ENCODE measurements around the gene LHFPL6.

Gene LHFPL6

DNA sequence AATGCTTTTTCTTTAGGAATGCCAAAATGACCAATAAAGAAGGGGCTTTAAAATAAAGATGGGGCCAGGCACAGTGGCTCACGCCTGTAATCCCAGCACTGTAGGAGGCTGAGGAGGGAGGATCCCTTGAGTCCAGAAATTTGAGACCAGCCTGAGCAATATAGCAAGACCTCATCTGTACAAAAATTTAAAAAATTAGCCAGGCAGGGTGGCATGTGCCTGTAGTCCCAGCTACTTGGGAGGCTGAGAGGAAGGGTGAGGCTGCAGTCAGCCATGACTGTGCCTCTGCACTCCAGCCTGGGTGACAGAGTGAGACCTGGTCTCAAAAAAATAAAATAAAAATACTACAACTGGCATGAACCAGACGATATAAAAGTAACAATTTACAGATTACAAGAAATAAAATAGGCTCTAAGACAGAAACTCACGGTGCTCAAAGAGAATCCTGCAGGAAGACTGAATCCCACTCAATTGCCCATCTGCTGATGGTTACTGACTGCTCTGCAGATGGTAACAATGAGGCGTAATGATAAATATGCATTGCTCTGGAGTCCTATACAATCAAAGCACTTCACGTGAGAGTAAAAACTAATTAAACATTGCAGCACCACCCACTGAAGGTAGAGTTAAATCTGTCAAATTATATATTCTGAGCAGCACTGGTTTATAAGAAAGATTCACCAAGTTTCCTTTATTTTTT, 93.2 kb downstream of the LHFPL6 start:
- no peak for DNase-seq

DNA sequence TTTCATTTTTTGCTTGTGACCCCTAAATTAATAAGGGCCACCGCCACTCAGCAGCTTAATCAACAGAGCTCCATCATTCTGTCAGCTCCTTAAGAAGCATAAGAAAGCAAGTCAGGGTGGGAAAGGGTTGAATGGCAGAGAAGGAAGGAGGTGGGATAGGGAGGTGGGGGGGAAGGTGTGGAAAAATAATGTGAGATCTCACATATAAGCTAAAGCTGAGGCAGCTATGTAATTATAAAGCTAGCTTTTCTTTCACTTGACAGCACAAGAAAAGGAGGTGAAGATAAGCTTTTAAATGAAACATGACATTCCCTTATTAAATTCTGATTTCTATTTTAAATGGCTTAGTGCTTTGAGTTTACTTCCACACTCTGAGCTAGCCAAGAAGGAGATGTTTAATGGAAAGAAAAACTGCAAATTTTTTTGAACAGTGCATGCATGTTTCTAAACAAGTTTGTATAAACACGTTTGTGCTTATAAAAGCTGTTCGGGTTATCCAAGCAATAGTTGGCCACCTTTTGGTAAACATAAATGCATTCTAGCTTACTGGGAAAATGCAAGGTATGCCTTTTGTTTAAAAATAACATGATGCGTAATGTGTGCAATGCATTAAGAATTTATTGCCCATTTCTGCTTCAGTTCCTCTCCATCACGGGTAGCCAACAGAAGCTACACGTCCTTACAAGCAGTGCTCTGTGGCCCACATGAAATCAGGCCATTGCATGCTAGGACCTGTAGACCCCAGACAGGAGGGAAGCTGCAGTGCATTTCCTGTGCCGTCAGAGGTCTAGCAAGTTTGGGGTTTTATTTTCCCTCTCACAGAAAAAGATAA, 96.2 kb downstream of the LHFPL6 start:
- no peak for DNase-seq

DNA sequence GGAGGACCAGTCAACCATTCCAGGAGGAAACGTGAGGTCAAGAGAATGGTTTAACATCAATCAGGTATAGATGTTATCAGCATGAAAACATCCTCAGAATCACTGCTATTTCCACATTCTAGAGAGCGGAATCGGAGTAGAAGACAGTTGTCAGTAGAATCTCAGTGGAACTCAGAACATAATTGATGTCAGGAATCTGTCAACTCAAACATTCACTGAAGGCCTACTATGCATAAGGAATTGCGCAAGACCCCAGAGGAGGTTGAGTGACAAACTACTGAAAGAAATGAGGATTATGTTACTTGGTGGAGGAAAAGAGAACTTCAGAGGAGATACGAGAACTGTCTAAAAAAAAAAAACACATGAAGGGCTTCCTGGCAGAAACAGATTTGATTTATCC, 97.8 kb downstream of the LHFPL6 start:
- DNase-seq = no peak

DNA sequence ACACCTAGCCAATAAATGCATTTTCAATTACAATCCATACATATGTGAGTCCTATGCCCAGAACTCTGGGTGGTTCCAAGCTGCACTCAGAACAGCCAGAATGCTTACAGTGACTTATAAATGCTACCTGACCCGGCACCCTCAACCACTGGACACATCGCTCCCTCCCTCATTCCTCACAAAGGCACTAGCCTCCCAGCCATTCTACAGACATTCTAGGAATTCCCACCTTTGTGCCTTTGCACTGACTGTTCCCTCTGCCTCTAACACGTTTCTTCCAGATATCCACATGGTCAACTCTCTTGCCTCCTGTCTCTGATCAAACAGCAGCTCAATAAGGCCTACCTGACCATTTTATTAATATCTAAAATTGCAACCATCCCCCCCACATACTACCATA, 99.9 kb downstream of the LHFPL6 start:
- no peak for DNase-seq

DNA sequence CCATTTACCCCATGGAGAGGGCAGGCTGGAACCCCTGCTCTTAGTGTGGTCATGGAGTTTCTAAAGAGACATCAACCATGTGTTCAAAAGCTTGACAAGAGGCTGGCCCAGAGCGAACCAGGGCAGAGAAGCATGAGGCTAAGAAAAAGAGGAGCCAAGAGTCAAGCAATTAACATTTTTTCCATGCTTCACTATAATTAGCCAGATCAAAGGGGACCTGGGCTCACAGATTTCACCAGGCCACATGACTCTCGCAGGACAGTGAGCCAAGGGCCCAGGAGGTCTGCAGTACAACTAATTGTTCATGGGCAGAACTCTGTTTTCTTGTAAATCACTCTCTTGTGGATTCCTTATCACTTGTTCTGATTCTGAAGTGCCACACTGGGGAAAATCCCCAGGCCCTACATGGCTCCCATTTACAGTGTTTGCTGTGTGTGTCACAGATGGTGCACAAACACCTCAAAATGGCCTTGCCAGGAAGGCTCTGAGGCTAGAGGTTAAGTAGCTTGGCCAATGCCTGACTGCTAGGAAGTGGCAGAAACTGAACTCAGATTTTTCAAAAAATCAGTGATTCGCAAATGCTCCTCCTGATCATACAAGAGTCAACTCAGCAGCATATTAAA, 101.2 kb downstream of the LHFPL6 start:
- no peak for DNase-seq

DNA sequence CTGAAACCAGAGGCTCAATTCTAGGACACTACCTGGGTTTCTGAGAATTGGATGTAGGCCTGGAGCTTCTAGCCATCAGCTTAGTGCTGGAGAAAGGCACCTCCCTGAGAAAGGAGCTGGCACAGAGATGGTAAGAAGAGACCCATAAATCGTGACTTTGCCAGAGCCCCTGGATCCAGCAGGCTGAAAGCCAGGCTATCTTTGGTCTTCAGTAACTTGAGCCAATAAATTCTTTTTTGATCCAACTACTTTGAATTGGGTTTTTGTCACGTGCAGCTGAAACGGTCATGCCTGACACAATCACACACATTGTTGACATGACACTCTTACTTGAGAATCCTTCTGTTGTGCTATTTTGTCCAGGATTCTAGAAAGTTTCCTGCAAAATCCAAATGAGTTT, 103.4 kb downstream of the LHFPL6 start:
- no peak for DNase-seq

DNA sequence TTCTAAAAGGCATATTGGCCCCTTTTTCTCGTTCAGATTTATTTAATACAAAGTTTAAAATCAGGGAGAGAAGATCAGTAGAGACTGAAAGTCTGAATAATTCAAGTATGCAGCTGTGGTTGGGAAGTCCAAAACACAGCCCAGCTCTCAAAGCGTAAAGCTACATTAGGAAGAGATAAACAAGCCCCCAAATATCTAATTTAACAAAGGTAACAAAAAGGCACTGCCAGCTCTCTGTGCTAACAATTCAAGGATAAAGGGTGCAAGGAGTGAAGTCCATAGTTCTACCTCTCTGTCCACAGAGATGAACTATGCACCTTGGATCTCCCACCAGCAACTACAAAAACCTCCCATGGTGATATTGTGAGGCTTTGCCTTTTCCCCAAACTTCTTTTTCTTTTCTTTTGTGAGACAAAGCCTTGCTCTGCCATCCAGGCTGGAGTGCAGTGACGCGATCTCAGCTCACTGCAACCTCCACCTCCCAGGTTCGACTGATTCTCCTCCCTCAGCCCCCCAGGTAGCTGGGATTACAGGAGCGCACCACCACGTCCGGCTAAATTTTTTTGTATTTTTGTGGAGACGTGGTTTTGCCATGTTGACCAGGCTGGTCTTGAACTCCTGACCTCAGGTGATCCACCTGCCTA, 104.4 kb downstream of the LHFPL6 start:
- DNase-seq = no peak

DNA sequence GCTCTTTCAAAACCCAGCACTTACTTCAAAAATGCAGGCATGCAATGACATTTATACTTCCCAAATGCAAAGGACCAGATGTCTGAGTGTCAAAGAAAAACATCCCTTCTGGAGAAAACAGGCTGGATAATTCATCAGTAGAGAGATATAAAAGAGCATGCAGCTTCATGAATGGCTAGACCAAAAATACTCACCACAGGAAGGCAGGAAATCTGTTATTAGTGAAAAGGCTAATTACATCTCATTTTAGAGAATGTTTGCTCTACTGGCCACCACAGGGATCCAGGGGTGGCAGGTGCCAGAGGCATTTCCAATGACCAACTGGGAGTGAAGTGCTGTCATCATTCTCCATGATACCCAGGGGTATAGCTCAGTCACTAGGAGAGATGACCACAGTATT, 106.5 kb downstream of the LHFPL6 start:
- DNase-seq = no peak

DNA sequence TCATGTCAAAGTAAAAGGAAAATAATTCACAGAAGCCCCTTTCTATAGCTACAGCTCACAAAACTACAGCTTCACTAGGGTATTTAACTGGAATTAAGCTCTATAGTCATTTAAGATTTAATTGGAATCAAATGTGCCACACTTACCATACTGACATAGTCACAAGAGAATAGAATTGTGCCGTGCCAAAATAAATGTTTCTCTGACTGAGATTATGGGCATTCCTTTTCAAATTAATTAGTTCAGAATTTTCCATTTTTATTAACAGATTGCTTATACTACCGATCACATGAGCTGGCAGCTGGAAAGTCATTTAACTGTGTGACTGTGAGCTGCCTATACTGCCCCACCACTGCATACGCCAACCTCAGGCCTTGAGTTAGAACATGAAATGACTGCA, 108.4 kb downstream of the LHFPL6 start:
- DNase-seq = no peak

DNA sequence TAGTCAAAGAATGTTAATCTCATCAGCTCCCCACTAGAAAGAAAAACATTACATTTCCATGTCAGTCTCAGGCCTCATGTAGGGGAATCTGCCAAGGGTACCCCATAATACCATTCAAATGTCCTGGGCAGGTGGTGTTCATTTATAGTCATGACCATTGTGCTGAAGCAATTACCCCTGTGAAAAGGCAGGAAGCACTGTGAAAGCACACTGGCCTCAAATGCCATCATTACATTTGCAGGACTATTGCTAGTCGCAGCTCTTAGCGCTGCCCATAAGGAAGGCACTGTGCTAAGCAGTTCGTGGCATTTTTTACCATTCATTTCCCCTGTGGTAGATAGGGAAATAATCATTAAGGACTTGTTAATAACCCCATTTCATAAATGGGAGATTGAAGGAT, 109.0 kb downstream of the LHFPL6 start:
- no peak for DNase-seq

DNA sequence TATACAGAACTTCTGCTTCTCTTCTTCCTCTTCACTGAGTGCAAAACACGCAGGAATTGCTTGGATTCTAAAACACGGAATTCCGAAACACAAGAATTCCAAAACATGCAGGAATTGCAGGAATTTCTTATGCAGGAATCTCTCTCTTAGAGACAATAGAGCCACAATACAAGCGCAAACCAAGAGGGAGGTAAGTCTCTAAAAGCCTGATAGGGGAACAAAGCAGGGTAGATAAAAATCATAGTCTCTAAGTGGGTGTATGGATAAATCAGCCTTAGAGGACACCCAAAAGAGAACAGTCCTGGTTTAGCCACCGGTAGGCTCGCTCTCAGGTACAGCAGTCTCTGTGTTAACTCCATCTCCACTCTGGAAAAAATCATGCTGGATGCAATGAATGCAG, 112.9 kb downstream of the LHFPL6 start:
- no peak for DNase-seq

DNA sequence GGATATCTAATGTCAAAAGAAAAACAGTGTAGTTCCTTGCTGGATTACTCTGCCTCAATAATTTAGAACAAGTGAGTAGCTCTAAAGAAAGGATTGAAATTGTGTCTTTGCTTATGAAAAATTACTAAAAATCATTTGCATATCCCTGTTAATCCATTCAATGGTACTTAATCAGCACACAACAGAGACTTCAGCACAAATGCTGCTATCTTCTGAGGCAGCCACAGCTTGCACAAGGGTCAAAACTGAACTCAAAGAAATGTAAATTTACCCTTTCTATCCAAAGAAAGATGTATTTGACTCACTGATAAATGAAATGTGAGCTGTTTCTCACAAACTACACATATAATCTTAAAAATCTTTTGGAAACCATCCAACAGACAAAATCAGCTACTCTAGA, 116.2 kb downstream of the LHFPL6 start:
- DNase-seq = no peak

DNA sequence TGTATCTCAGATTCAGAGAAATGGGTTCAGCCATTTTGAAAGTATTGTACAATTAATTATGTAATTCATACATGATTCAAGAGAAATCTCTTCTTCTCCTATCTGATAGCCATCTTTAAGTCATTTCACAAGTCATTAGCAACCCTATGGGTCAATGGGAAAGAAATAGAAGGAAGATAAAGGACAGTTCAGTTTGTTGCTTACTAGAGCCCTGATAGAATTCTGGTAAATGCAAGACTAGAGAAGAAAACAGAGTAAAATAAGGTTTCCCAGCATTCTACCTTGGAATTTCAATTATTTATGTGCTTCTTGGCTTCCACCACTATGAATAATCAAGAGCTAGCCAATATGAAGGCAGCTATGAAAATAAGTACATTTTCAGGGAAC, 117.7 kb downstream of the LHFPL6 start:
- DNase-seq = no peak

DNA sequence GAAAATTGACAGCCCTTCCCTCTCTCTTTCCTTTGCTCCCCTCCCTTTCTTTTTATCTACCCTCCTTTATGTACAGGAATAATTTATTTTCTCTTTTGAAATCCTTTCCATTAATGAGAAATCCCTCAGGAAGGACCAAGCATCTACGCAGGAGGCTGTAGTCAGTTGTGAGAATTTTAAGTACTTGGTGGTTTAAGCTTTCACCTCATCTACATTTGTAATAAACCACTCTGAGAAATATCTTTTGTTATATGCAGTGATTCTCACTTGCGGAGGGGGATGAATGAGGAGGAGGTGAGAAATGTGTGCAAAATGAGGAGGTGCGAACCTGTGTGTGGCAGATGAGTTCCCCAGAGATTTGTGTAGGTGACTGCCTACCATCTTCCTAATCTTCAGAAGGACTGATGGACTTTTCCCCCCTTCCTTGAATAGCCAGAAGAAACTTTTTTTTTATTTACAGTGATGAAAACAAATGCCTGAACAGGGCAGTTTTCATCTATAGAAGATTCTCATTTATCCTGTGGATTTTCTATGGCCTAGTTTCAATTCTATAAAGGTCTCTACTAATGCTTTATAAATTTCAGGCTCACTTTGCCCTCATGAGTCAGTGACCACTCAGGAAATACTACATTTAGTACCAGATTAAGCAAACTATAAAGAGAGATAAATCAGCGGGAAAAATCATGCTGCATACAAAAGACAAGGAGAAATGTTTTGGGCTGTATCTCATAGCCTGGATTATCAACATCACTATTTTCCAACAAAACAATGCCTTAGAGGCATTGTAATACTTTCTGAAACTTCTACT, 118.3 kb downstream of the LHFPL6 start:
- DNase-seq = no peak

DNA sequence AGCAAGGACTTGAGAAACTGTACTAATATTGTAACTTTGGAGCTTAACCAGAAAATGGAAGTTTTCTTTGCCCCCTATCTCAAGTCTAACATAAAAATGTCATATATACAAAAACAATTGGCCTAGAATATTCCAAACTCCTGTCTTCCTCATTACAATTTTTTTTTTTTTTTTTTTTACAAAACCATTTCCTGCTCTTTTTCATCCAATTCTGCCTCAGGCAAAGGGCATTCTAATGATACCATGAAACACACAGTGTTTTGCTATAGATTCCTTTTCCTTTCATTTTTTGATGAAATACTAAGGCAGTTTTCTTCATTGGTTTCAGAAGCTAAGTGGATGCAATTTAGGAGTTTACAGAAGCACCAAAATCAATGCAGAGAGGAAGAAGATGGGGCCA, 119.7 kb downstream of the LHFPL6 start:
- no peak for DNase-seq

DNA sequence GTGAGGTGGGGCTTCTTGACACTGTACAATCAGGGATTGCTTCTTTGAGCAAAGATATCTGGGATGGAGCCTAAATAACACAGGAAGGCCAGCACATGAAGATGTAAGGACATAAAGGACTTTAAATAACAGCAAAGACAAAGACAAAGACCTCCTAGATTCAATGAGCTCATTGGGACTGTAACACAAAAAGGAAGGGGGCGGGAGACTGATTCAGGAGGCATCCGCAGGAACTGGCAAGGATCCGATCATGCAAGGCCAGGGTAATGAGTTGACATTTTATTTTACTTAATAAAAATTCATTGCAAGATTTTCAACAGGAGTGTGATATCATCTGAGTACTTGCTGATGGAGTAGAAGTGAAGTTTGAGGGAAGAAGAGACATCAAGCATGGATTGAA, 121.5 kb downstream of the LHFPL6 start:
- DNase-seq = no peak

DNA sequence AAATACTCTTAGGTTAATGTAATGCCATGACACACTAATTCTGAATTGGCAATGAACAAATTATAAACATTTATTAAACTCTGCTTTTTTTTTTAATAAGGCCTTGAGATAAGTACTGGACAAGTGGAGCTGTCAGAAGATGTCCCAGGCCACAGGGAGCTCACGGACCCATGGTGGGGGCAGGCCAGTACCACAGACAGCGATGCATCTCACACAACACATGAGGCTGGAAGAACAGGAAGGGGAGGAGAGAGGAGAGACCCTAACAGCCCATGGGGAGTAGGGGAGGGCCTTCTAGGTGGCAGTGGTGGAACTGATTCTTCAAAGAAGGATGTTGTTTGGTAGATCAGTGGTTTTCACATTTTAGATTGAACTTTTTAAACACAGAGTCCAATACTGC, 128.4 kb downstream of the LHFPL6 start:
- no peak for DNase-seq

DNA sequence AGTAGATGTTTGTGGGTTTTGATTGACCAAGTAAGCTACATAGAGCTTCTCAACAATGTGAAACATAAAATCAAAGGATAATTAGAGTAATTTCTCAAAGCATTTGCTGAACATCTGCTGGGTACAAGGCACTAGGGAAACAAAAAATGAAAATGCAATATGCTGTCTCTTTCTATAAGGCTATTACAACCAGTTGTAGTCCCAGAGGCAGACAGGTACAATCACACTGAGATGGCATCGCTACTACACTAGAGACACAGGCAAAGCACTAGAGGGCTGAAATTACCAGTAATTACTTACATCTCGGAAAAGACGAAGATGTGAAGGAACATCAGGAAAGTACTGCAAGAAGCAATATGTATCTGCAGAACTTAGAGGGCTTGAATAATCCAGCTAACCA, 133.3 kb downstream of the LHFPL6 start:
- no peak for DNase-seq

DNA sequence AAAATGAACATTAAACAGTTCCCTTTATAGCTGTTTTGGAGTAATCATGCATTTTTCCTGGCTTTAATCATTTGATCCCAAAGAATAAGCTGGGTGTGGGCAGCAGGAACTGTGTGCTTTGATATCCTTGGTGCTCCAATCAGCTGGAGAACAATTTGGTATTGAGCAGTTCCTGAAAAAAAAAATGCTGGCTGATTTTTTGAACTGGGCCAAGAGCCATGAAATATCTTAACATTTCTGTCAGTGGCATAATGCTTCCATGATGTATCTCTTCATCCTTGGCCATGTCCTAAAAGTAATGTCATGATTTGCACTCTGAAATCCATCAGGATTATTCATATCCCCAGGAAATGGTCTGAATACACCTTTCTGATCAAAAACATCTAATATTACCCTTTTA, 134.7 kb downstream of the LHFPL6 start:
- no peak for DNase-seq

DNA sequence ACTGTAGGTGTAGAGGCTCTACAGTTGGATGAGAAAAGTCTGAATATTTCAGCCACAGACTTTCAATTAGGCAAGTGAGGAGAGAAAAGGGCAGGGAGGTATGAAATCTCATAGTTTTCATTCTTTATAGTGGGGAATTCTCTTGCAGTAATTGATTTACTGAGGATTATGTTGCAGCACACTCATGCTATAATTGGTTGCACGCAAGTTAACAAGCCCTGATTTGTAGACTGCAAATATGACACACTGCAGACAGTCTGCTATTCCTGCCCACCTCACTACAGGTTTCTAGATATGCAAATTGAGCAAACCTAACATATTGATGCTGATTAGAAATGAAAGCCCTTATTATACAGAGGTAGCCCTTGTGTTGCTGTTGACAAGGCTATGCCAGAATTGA, 139.4 kb downstream of the LHFPL6 start:
- DNase-seq = no peak

DNA sequence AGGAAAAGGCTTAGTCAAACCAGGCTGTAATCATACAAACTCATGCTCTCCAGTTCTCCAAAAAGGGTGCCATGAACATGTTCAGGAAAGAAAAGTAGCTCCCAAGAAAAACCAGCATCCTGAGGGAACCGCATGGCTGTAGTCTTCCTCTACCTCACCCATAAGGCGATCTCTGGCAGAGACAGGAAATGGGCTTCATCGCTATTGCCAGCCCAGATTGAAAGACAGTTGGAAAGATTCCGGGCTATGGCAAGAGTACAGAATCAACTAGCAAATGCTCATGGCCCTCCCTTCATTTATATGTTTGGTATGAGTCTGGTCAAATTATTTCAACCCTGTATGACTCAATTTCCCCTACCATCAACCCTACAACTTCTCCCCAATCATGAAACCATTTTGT, 140.1 kb downstream of the LHFPL6 start:
- DNase-seq = no peak

DNA sequence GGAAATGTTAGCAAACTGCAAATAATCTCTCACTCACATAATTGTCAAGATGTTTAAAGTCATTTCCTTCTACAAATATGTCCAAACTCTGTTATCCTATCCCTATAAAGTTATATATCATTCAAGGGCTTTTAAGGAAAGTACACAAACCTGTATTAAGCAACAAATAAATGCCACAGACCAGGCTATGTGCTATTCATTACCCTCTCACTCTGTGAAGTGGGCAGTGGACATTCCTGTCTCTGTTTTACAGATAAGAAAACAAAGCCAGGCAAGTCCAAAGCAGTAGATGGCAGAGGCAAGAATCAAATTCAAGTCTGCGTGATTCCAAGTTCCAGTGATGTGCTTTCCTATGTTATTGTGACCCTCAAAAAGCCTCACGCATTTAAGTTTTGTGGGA, 140.6 kb downstream of the LHFPL6 start:
- DNase-seq = no peak
